Measurements from ENCODE around the gene LFNG.

Gene LFNG

GRCh38 chr7:2505401-2505800 is 14.2 kb upstream of the LFNG start:
- Mint-ChIP-seq H3K27me3 (ENCODE audit: low read depth) (peaks cover 4% of the 10 kb centered on the region), H3K36me3 (ENCODE audit: low read depth) (no peaks in the 10 kb centered on the region), H3K27ac (peak overlapping the region in 1 of 3 experiments; percentile 22), H3K4me3 (no peak overlapping the region), H3K9me3 (no peaks in the 10 kb centered on the region), H3K4me1 (peaks cover 40% of the 10 kb centered on the region)
- no peak for TF ChIP-seq CTCF (IDR thresholded peaks at IDR 0.05; ENCODE audit: unreplicated experiment in 3 of 3)

GRCh38 chr7:2507208-2507916 is 12.2 kb upstream of the LFNG start:
- H3K27me3 Mint-ChIP-seq (ENCODE audit: low read depth): no peaks in the 10 kb centered on the region
- peak overlapping the region in 2 of 3 experiments; percentile 32 to 63 for H3K27ac Mint-ChIP-seq
- H3K36me3 Mint-ChIP-seq (ENCODE audit: low read depth): no peaks in the 10 kb centered on the region
- H3K9me3 Mint-ChIP-seq: no peaks in the 10 kb centered on the region
- no peak overlapping the region for H3K4me3 Mint-ChIP-seq
- H3K4me1 Mint-ChIP-seq: peaks cover 36% of the 10 kb centered on the region
- no peak for TF ChIP-seq CTCF (IDR thresholded peaks at IDR 0.05; ENCODE audit: unreplicated experiment in 3 of 3)

- no peaks in the 10 kb centered on the region for H3K36me3 Mint-ChIP-seq (ENCODE audit: low read depth)
- peaks cover 40% of the 10 kb centered on the region for H3K4me1 Mint-ChIP-seq
- H3K4me3 Mint-ChIP-seq: no peak overlapping the region
- H3K27me3 Mint-ChIP-seq (ENCODE audit: low read depth): no peaks in the 10 kb centered on the region
- H3K9me3 Mint-ChIP-seq: no peaks in the 10 kb centered on the region
- peak overlapping the region in 1 of 3 experiments; percentile 32 for H3K27ac Mint-ChIP-seq
- no peak for TF ChIP-seq CTCF (IDR thresholded peaks at IDR 0.05; ENCODE audit: unreplicated experiment in 3 of 3)
Observed at GRCh38 chr7:2507917-2508306, 11.7 kb upstream of the LFNG start.

- Mint-ChIP-seq H3K36me3 (ENCODE audit: low read depth) (no peaks in the 10 kb centered on the region), H3K27ac (peak overlapping the region; percentile 81 to 87 (median 87)), H3K27me3 (ENCODE audit: low read depth) (no peaks in the 10 kb centered on the region), H3K9me3 (no peaks in the 10 kb centered on the region), H3K4me3 (peak overlapping the region; percentile 23 to 57 (median 34)), H3K4me1 (peaks cover 39% of the 10 kb centered on the region)
- no peak for TF ChIP-seq CTCF (IDR thresholded peaks at IDR 0.05; ENCODE audit: unreplicated experiment in 3 of 3)
Observed at GRCh38 chr7:2508327-2509215, 11.0 kb upstream of the LFNG start.

- Mint-ChIP-seq H3K4me1 (peaks cover 34% of the 10 kb centered on the region), H3K4me3 (peak overlapping the region in 1 of 3 experiments; percentile 57), H3K27me3 (ENCODE audit: low read depth) (no peaks in the 10 kb centered on the region), H3K36me3 (ENCODE audit: low read depth) (no peaks in the 10 kb centered on the region), H3K9me3 (no peaks in the 10 kb centered on the region), H3K27ac (peak overlapping the region; percentile 81 to 87 (median 87))
- no peak for TF ChIP-seq CTCF (IDR thresholded peaks at IDR 0.05; ENCODE audit: unreplicated experiment in 3 of 3)
Observed at GRCh38 chr7:2509298-2509906, 10.2 kb upstream of the LFNG start.

Measured in nephron (organoid).